Neural cell (in vitro differentiated cells): ENCODE results near the gene ABHD8.

ENCODE experiments used
- CTCF ChIP-seq: fragments of 450-650 bp; IDR thresholded peaks from 2 replicates; pipeline ENCODE4 v1.5.1; 2014; ENCODE audit warnings: antibody characterized with exemption, mild to moderate bottlenecking, moderate library complexity; ENCODE audit not compliant: poor library complexity, severe bottlenecking
- EP300 ChIP-seq: fragments of 450-650 bp; conservative IDR thresholded peaks from 2 replicates; pipeline ENCODE4 v1.6.1; 2014; ENCODE audit warnings: antibody characterized with exemption, mild to moderate bottlenecking, moderate library complexity; ENCODE audit not compliant: poor library complexity, severe bottlenecking
- TAF1 ChIP-seq: IDR thresholded peaks from 2 replicates; pipeline ENCODE4 v1.6.1; 2012; ENCODE audit warnings: low read depth

- no peak for TF ChIP-seq CTCF
- TF ChIP-seq EP300 = no peak
- no peak for TF ChIP-seq TAF1
Measured at GRCh38 chr19:17303940-17304267, 679 bp upstream of the ABHD8 start.
